Measurements from ENCODE around the gene FHL3.

Gene FHL3

GRCh38 chr1:37951041-37951782 lies 54.1 kb downstream of the FHL3 start:
- Histone ChIP-seq H3K27me3 (ENCODE audit: insufficient read depth, low read depth, severe bottlenecking) (no peaks in the 10 kb centered on the region), H3K9me3 (ENCODE audit: severe bottlenecking) (no peaks in the 10 kb centered on the region), H3K4me3 (ENCODE audit: low read depth, low read length) (no peak overlapping the region), H3K36me3 (no peaks in the 10 kb centered on the region; the same call in none of the 2 replicates), H3K27ac (no peak overlapping the region)
- no peak for TF ChIP-seq CTCF (IDR thresholded peaks at IDR 0.05; ENCODE audit: low read depth, low read length)
- DNase-seq = no peak

- Histone ChIP-seq H3K27me3 (ENCODE audit: insufficient read depth, low read depth, severe bottlenecking) (no peaks in the 10 kb centered on the region), H3K4me3 (ENCODE audit: low read depth, low read length) (no peak overlapping the region), H3K27ac (no peak overlapping the region), H3K9me3 (ENCODE audit: severe bottlenecking) (no peaks in the 10 kb centered on the region), H3K36me3 (no peaks in the 10 kb centered on the region)
- no peak for TF ChIP-seq CTCF (IDR thresholded peaks at IDR 0.05; ENCODE audit: low read depth, low read length)
- DNase-seq = no peak
These were observed 55.7 kb downstream of the FHL3 start for GRCh38 chr1:37949524-37950152.

- no peaks in the 10 kb centered on the region for H3K9me3 ChIP-seq (ENCODE audit: severe bottlenecking)
- H3K27me3 ChIP-seq (ENCODE audit: insufficient read depth, low read depth, severe bottlenecking) = no peaks in the 10 kb centered on the region
- H3K27ac ChIP-seq = no peak overlapping the region
- DNase-seq = no peak
- H3K4me3 ChIP-seq (ENCODE audit: low read depth, low read length) = no peak overlapping the region
- no peaks in the 10 kb centered on the region for H3K36me3 ChIP-seq
- no peak for TF ChIP-seq CTCF (IDR thresholded peaks at IDR 0.05; ENCODE audit: low read depth, low read length)
These were observed 56.5 kb downstream of the FHL3 start for GRCh38 chr1:37948841-37949240.

GRCh38 chr1:37948166-37948565 lies 57.1 kb downstream of the FHL3 start:
- no peaks in the 10 kb centered on the region for H3K36me3 ChIP-seq
- no peaks in the 10 kb centered on the region for H3K9me3 ChIP-seq (ENCODE audit: severe bottlenecking)
- DNase-seq = no peak
- no peaks in the 10 kb centered on the region for H3K27me3 ChIP-seq (ENCODE audit: insufficient read depth, low read depth, severe bottlenecking)
- no peak overlapping the region for H3K27ac ChIP-seq
- H3K4me3 ChIP-seq (ENCODE audit: low read depth, low read length) = no peak overlapping the region
- no peak for TF ChIP-seq CTCF (IDR thresholded peaks at IDR 0.05; ENCODE audit: low read depth, low read length)

- DNase-seq = no peak
- TF ChIP-seq CTCF (IDR thresholded peaks at IDR 0.05; ENCODE audit: low read depth, low read length) = no peak
- Histone ChIP-seq H3K27ac (peak overlapping the region; percentile 68), H3K9me3 (ENCODE audit: severe bottlenecking) (no peaks in the 10 kb centered on the region), H3K4me3 (ENCODE audit: low read depth, low read length) (no peak overlapping the region; the same call in 1 of the 2 replicates), H3K27me3 (ENCODE audit: insufficient read depth, low read depth, severe bottlenecking) (no peaks in the 10 kb centered on the region), H3K36me3 (no peaks in the 10 kb centered on the region)
These were observed 58.0 kb downstream of the FHL3 start for GRCh38 chr1:37947364-37947763.
